ENCODE data around the gene PSMB8.

The PSMB8 gene

DNA sequence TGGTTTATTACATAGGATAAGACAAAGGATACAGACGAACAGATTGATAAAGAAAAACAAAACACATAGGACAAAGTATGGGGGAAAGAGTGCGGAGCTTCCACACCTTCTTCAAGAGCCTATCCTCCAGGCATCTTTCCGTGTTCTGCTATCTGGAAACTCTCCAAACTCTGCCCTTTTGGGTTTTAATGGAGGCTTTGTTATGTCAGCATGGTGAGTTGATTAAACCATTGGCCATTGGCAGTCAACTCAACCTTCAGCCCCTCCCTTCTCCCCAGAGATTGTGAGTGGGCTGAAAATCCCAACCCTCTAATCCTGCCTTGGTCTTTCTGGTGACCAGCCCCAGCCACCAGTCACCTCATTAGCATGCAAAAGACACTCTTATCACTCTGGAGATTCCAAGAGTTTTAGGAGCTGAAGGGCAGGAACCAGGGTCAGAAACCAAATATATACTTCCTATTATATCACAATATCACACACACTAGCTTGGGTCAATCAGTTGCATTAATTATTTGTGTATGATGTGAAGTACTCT, 50.9 kb downstream of the PSMB8 start:
- DNase-seq (ENCODE audit: low spot score), result no peak

Data from AG08395 (cell line).